Hematopoietic multipotent progenitor cell treated with erythropoietin and hydrocortisone succinate and interleukin-3 and kit ligand, for 15 days (in vitro differentiated cells): ENCODE results near the gene ARHGAP10.

ENCODE experiments used
- DNase-seq: peaks from one replicate; pipeline ENCODE4 v3.0.0-alpha.2; 2015; ENCODE audit warnings: low spot score

Gene ARHGAP10

DNA sequence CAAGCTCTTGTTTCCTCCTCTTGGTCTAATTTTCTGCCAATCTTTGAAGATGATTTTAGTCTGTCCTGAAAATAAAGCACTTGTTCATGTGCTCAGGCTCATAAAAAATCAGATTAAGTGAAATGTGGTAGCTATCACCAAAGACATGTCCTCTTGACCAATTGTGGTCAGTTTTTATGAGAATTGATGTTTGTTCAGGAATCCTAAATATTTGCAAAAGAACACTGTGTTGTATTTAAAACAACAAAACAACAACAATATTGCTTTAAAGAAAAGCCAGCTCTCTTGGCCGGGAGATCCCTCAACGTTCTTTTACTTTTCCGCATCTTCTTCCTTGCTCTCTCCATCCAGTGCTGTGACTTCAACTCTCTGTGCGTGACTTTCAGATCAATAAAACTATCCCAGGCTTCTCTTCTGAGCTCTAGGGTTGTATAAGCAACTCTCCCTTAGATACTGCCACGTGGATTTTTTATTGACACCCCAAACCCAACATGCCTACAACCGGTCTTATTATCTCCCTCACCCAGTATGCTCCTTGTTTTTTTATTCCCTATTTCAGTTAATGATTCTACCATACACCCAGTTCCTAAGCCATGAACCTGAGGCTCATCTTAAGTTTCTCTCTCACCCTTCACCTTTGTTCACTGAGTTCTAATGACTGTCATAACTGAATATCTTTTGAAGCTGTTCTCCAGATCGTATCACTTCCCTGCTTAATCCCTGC, 309.9 kb downstream of the ARHGAP10 start:
- no peak for DNase-seq

DNA sequence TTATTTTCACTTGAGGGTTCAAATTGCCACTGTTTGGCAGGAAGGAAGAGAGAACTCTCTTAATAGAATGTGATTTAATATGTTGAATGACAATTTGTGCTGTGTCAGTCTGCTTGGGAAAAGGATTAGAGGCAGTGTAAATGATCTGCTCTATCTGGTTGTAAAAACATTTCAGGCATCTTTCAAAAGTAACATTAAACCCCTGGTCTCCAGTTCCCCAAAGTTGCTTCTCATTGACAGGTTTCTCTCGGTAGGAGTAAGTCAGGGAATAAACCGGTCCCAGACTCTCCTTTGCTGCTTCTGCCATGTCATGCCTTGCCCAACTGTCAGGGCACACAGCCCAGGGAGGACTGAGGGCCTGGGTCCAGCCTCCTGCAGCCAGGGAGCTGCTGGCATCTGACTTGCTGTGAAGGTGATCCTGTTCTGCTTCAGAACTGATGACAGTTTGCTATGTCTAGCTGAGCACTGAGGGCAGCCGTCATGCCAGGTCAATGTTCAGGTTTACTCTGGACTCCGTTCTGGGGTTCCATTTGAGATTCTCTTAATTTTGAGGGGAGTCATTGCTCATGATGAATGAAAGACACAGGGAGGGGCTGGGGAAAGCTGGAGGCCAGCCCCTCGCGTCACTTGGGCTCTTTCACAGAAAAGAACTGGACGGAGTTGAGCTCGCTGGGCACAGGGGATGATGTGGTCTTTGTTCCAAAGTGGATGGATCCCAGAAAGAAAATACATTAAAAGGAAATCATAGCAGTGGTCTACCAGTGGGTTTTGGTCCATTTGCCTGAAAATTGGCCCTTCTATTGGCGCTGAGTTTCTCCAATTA, 312.4 kb downstream of the ARHGAP10 start:
- DNase-seq: no peak

GRCh38 chr4:148044912-148045352, 313.0 kb downstream of the ARHGAP10 start:
- no peak for DNase-seq

DNA sequence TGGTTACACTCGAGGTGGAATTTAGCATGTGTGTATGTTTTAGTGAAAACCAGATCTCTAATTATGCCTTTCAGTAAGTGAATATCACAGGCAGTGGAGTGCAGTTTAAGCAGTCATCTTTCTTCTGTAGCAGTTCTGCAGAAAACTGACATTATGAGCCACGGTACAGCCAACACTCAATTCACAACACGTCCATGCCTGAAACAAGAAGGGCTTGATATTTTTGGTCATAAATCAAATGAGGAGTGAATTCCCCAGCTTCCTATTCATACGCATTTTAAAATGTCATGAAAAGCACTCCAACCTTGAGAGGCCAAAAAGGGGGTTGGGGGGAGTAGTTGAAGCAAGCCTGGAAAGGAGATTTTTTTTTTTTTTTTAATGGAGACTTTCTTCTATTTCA, 316.7 kb downstream of the ARHGAP10 start:
- no peak for DNase-seq

DNA sequence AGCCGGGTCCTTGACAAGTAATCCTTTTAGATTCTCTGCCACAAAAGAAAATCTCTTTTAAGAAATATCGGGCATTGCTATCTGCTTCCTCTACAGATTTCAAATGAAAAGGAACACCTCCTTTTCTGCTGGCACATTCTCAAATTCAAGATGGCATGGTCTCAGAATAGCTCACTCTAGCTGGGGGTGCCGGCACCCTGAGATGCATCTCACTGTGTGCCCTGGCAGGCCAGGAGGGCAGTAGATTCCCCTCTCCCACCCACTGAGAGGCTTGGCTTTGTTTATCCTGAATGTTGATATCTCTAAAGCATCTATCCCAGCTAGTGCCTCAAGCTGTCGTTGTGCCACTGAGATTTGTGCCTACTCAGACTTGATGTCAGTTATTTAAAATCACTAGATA, 319.5 kb downstream of the ARHGAP10 start:
- DNase-seq: no peak

DNA sequence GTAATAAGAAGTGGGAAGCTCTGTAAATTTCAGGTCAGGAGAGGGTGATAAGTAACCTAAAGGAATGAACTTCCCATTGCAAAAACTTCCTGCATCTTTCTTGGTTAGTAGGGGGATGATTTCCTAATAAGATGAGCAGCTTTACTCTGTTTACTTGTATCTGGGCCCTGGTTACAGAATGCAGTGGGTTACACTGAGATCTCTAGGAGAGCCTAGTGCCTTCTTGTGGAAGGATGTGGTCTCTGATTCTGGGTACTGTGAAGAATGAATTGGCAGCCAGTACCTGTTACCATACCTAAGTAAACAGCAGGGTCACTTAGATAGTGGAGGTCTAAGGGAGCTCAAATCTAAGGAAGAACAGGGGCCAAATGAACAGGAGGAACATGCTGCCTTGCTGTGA, 320.6 kb downstream of the ARHGAP10 start:
- DNase-seq: no peak

DNA sequence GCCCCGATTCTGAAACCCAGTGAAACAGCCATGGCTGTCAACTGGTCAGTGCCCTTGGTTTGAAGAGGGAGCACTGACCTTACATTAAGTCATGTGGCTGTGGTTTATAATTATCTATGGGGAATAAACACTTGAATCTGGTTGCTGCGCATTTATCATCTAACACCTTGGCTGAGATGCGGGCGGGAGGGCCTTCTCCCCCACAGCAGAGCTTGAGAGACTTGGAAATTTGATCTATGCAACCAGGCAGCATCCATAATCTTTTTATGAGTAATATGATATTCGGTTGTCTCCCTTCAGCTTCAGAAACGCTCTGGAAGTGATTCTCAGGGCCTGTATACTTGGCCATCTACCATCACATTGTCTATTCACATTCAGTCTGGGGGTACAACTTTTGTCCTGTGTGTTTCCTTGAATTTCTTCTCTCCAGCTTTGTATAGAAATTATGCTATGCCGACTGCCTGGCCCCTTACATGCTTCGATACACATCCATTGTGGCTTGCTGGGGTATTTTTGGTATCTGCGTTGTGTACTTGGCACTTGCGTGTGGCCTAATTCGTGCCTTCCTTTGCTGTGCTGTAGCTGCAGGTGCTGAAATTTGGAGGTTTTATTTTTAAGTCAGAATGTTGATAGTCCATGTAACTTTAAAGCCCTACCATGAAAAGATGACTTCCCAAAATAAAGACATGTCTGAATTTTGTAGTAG, 321.6 kb downstream of the ARHGAP10 start:
- DNase-seq: no peak

DNA sequence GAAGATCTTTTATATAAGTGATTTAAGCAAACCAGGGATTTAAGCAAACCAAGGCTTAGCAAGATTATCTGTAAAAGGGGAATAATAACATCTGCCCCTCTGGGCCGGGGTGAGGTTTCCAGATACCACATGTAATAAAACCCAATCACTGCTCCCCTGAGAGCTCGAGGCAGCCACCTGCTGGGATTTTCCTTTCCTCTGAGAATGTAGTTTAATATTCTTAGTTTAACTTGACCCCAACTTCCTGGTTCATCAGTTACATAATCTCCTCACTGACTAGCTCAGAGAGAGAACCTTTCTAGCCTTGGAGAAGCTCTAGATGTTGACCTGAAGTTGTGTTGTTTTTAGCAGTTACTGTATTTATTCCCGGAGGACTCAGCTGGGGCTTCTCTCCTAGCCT, 322.4 kb downstream of the ARHGAP10 start:
- no peak for DNase-seq

DNA sequence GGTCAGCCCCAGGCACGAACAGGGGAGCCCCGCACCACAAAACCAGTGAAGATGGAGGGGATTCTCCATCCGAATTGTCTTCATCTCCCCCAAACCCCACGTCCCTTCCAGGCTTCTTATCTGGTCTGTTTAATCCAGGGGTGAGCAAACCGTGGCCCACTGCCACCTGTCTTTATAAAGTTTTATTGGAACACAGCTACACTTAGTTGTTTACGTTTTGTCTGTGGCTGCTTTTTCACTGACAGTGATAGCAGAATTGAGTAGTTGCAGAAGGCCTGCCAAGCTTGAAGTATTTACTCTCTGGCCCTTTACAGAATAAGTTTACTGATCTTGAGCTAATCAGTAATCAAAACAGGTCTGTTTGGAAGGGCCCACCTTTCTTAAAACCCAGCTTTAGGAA, 324.0 kb downstream of the ARHGAP10 start:
- no peak for DNase-seq

- peak; percentile 43 for DNase-seq
Measured at GRCh38 chr4:148056879-148057278, 325.0 kb downstream of the ARHGAP10 start.

- no peak for DNase-seq
Measured at GRCh38 chr4:148057516-148057915, 325.6 kb downstream of the ARHGAP10 start.

DNA sequence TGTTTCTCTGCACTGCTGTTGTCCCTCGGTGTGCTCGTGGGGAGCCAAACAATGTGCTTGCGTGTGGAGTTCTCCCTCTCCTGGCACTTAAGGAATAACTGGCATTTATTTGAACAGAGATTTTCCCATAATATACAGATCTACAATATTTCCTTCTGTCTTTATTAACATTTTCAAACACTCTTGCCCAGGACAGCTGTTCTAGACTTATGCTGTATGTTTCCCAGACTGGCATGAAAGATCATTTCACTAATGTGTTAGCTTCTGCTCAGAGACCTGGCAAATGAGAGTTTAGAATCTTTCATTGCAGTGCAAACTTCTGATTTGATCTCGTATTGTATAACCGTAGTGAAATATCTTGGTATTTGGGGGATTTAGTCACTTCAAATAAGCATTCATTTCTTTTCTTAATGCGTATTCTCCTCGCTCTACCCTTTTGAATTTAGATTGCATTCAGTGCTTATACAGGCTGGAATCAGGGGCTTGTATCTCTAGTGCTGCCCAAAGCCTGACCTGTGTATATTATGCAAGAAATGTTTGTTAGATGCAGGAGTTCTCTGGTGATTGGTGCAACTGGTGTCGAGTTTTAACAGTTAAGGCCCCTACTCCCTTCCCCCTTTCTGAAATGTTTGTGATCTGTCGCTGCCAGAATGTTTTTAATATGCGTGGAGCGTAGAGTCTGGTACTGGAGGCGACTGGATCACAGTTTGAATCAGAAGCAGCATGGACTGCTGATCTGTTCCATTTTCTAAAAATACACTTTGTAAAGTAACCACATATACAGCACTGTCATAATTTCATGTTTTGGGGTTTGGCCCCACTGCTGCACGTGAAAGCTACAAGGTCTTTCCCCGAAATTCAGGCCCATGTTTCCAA, 326.3 kb downstream of the ARHGAP10 start:
- no peak for DNase-seq

GRCh38 chr4:148059617-148060180, 327.8 kb downstream of the ARHGAP10 start:
- DNase-seq: no peak

DNA sequence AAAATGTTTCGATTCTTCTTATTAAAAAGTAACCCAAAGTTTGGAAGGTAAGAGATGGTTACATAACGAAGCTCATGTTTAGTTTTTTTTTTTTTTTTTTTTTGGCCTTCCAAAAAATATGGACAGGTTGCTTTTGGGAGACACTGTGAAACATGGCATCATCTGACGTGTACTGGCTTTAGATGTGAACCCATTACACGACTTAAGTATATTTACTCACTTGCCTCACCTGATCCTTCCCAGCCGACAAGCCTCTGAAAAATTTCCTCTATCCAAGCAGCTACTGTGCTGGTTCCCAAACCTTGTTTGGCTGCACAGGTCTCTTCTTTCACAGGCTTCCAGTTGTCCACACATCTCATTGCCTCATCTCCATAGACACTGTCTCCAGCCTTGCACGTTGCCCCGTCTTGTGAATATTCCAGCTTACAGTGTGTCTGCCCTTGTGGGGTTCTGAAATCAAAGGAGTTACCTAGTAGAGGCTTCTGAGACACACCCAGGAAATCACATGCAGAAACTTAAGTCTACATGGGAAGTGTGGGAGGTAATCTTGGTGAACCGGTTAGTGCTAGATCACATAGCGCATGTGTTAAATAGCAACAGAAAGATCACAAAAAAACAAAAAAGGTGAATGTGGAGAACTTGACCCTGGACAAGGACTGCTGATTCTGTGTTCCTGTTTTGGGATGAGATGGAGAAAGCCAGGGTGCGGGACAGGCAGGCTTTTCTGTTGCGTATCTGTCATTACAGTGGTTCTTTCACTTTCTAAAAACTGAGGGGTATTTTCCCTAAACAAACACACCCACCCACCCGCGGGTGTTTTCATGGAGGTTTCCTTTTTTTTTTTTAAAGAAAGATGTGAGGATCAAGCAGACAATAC, 328.6 kb downstream of the ARHGAP10 start:
- no peak for DNase-seq

- no peak for DNase-seq
Measured at GRCh38 chr4:148061141-148061481, 329.2 kb downstream of the ARHGAP10 start.

GRCh38 chr4:148061795-148062194, 329.9 kb downstream of the ARHGAP10 start:
- no peak for DNase-seq

- DNase-seq: no peak
Measured at GRCh38 chr4:148062301-148062950, 330.5 kb downstream of the ARHGAP10 start.

DNA sequence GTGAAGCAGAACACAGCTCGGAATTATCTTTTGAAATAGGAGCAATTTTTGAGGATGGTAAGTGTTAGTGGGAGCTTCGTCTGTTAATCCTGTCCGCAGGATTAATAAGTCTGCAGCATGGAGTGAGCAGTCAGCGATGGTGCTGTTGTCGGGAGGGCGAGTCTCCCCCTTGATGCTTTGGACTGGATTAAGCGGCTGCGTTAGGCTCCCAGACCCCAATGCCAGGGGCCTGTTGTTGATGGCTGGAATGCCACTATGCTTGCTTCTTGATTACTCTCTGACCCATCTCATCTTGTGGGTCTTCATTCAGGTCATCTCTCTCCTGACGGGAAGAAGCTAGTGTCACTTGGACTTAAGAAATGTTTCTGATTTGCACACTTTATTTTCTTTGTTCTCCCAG, 332.6 kb downstream of the ARHGAP10 start:
- DNase-seq: no peak

DNA sequence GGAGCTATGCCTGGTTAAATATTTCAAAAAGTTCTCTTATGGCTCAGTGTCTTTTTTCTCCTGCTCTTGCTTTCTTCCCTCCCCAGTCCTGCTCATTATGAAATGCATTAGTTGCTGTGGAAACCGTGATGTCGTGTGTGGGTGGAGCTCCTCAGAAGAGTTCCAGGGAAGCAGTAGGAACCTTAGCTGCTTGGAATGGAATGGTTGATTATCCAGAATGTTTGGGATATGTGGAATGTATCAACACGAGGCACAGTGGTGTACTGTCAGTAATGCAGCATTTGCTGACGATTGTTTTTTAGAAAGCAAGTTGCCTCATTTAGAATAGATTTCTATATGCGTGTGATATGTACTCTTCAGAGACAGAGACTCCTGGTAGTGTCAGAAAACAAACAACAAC, 333.2 kb downstream of the ARHGAP10 start:
- DNase-seq: no peak

DNA sequence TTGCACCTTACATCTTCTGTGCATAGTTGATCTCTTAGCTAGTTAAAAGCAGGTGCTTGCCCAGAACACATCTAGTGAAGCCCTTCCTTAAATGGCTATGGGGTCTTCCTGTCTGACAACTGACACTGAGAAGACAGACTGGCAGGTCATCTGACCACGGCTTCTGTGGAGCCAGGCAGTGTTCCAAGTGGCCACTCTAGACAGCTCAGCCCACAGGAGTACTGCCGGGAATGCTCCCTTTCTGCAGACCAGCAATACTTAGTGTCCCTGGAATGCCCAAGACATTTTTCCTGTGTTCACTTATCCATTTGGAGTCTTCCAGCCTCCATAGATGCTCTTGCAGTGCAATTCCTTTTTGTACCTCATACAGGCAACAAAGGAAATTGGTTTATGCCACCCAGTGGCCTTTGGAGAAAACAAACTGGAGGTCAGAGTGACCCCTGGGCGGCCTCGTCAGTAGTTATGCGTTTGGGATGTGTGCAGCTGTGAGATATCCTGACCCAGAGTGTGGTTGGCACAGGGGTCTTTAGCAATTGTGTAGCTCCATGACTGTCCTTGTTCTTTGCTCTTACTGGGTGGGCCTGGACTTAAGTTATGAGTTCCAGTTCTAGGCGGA, 335.5 kb downstream of the ARHGAP10 start:
- DNase-seq: no peak
